ENCODE data around the gene PAX6. TPM values are rescaled to one million over a fixed set of nuclear protein-coding genes. Genes with fewer than 3 reads are reported as not detected.

The PAX6 gene
- total RNA-seq, 1 donor from 2014 or later, result not detected

GRCh38 chr11:31805629-31806185, 5.4 kb downstream of the PAX6 start:
- H3K4me1 ChIP-seq, result peaks cover 5 to 14% of the 10 kb centered on the region in 2 donors
- intact Hi-C loops (cut with DNase I), result no loop called here
- no peaks in the 10 kb centered on the region for H3K36me3 ChIP-seq
- no peak overlapping the region for H3K4me3 ChIP-seq
- H3K27me3 ChIP-seq, result peaks cover 71% of the 10 kb centered on the region
- no peaks in the 10 kb centered on the region for H3K9me3 ChIP-seq
- TF ChIP-seq, protein P1, sequence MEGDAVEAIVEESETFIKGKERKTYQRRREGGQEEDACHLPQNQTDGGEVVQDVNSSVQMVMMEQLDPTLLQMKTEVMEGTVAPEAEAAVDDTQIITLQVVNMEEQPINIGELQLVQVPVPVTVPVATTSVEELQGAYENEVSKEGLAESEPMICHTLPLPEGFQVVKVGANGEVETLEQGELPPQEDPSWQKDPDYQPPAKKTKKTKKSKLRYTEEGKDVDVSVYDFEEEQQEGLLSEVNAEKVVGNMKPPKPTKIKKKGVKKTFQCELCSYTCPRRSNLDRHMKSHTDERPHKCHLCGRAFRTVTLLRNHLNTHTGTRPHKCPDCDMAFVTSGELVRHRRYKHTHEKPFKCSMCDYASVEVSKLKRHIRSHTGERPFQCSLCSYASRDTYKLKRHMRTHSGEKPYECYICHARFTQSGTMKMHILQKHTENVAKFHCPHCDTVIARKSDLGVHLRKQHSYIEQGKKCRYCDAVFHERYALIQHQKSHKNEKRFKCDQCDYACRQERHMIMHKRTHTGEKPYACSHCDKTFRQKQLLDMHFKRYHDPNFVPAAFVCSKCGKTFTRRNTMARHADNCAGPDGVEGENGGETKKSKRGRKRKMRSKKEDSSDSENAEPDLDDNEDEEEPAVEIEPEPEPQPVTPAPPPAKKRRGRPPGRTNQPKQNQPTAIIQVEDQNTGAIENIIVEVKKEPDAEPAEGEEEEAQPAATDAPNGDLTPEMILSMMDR (IDR thresholded peaks at IDR 0.05), result no peak
- H3K27ac ChIP-seq, result no peak overlapping the region
- no peak for DNase-seq (ENCODE audit: low spot score in 2 of 2)

DNA sequence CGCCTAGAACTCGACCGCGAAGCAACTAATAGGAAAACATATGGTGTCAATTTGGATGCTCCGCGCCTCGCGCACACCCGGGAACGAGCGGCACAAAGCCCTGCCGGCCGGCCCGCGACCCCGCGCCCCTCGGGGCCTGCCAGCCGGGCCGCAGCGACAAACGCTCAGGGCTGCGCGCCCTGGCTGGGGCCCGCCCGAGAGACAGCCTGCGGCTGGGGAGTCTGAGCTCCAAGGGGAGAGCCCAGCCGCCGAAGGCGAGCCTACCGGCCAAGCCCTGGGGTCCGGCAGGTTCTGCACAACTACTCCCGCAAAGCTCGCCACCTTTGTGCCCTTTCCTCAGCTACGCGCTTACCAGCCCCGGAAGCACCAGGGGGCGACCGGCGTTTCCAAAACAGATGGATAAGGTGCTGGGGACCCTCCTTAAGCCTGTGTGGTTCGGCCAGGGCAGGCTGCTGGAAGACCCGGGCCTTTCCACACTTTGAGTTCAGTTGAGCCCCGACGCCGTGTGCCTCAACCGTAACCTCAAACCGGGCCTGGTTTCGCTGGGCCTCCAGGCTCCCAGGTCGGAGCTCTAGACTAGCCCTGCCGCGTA, 6.0 kb downstream of the PAX6 start:
- no peaks in the 10 kb centered on the region for H3K36me3 ChIP-seq
- no peaks in the 10 kb centered on the region for H3K9me3 ChIP-seq
- TF ChIP-seq, protein P1 (IDR thresholded peaks at IDR 0.05), result no peak
- H3K27me3 ChIP-seq, result peaks cover 71% of the 10 kb centered on the region
- peak overlapping the region in 1 of 2 donors; percentile 34 for H3K4me3 ChIP-seq
- DNase-seq (ENCODE audit: low spot score in 2 of 2), result no peak
- intact Hi-C loops (cut with DNase I), result no loop called here
- H3K27ac ChIP-seq, result no peak overlapping the region
- peaks cover 0 to 8% of the 10 kb centered on the region in 2 donors for H3K4me1 ChIP-seq

DNA sequence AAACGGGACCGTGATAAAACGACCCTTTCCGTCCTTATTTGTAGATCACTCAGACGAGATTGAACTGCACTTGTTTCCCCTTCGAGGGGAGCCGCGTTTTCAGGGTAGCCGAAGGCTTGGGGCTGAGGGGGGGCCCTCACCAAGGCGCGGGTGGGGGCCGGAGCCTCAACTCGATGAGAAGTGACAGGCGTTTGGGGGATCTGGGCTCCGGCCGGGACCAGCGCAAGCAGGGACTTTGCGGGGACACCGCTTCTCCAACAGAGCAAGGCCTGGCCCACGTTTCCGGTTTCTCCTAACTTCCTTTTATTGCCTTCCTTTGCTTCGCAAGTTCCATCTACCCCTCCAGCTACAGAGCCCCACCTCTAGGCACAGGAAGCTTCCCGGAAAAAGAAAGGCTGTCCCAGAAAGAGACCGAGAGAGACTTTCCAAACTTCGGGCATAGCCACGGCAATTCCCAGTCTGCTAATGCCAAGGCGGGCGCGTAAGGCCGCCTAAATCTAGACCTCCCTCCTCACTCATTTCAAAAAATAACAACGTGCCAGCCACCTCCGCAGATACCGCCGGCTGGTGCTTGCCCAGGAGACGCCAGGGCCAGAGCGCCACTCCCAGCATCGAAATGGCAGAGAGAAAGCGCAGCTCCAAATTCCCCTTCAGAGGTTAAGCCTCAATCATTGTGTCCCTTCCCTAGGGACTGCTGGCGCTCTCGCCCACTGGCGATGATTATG, 6.6 kb downstream of the PAX6 start:
- Histone ChIP-seq H3K9me3 (no peaks in the 10 kb centered on the region), H3K4me3 (peak overlapping the region in 1 of 2 donors; percentile 34), H3K4me1 (peaks cover 0 to 2% of the 10 kb centered on the region in 2 donors), H3K27me3 (peaks cover 74% of the 10 kb centered on the region), H3K36me3 (no peaks in the 10 kb centered on the region), H3K27ac (no peak overlapping the region)
- no peak for DNase-seq (ENCODE audit: low spot score in 2 of 2)
- intact Hi-C loops (cut with DNase I), result no loop called here
- TF ChIP-seq, protein P1 (IDR thresholded peaks at IDR 0.05), result no peak

GRCh38 chr11:31803813-31804311, 7.3 kb downstream of the PAX6 start:
- Histone ChIP-seq H3K4me3 (peak overlapping the region in 1 of 2 donors; percentile 34), H3K27ac (no peak overlapping the region), H3K36me3 (no peaks in the 10 kb centered on the region), H3K9me3 (no peaks in the 10 kb centered on the region), H3K4me1 (peaks cover under 1 to 2% of the 10 kb centered on the region in 2 donors), H3K27me3 (peaks cover 74% of the 10 kb centered on the region)
- TF ChIP-seq, protein P1 (IDR thresholded peaks at IDR 0.05), result no peak
- no peak for DNase-seq (ENCODE audit: low spot score in 2 of 2)
- intact Hi-C loops (cut with DNase I), result no loop called here

DNA sequence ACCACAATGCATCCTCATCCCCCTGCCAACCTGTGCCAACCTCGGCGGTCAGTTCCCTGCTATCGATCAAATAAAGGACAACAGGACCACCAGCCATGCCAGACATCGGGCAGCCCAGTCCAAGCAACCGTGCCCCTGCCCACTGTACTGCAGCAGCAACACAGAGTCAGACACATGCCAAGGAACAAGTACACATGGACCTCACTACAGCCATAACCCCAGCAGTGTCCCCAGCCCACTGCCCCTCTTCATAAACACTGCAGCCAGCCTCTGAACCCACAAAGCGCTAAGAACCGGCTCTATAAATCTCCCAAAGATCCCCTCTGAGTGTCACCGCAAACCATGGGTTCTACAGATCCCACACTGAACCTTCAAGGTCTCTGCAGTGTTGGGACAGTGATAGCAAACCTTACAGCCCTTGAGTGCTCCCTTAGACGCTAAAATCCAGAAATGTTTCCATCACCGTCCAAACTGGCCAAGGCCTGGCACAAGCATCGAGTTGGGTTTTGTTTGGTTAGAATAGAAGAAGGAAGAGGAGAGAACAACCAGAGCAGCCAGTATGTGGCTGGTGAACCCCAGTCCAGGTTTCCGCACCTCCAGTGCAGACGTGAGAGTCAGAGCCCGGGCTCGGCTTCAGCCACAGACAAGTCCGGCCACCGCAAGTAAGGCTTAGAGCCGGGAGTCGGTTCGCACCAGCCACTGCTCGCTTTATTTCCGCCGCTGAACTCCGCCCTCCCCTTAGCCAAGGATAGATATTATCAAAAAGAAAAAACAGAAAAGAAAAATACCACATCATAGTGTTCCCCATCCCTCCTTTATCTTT, 7.9 kb downstream of the PAX6 start:
- Histone ChIP-seq H3K27me3 (peaks cover 74% of the 10 kb centered on the region), H3K36me3 (no peaks in the 10 kb centered on the region), H3K9me3 (no peaks in the 10 kb centered on the region), H3K27ac (no peak overlapping the region), H3K4me3 (no peak overlapping the region), H3K4me1 (peaks cover 2 to 6% of the 10 kb centered on the region in 2 donors)
- intact Hi-C loops (cut with DNase I), result no loop called here
- TF ChIP-seq, protein P1 (IDR thresholded peaks at IDR 0.05), result no peak
- no peak for DNase-seq (ENCODE audit: low spot score in 2 of 2)

All from ascending aorta (tissue), 2 donors.